Astrocyte of the cerebellum (primary cell): ENCODE results near the gene DSE.
A peak's percentile ranks its signal among the peaks of the same experiment; 100 is the strongest.

Experiments used
- DNase-seq: peaks from one replicate; pipeline ENCODE4 v3.0.0-alpha.2; 2011; ENCODE audit warnings: low read depth
- H3K4me3 ChIP-seq: 2 replicates; pipeline ENCODE4 v1.5.1; 2011; ENCODE audit warnings: mild to moderate bottlenecking, low read depth, low read length, moderate library complexity
- CTCF ChIP-seq: IDR thresholded peaks from 2 replicates; pipeline ENCODE4 v1.5.1; 2012; ENCODE audit warnings: low read length, low read depth, moderate library complexity, mild to moderate bottlenecking; ENCODE audit errors: missing control alignments
- in situ Hi-C: cut with HindIII; loops from 2 replicates; pipeline ENCODE4 v1.10.0; 2017; ENCODE audit warnings: low sequenced_read_pairs

The DSE gene

GRCh38 chr6:116369964-116370759 is 585 bp upstream of the DSE start:
- no peak for TF ChIP-seq CTCF
- H3K4me3 ChIP-seq = peak overlapping the region; percentile 85
- no peak for DNase-seq
- in situ Hi-C loops = no loop called here

- in situ Hi-C loops = no loop called here
- no peak for TF ChIP-seq CTCF
- peak; percentile 85 for DNase-seq
- H3K4me3 ChIP-seq = peak overlapping the region; percentile 85
Observed at GRCh38 chr6:116371120-116371917, 572 bp downstream of the DSE start.

- TF ChIP-seq CTCF = no peak
- no peak for DNase-seq
- in situ Hi-C loops = no loop called here
- peak overlapping the region; percentile 85 for H3K4me3 ChIP-seq
Observed at GRCh38 chr6:116371918-116372209, 1.1 kb downstream of the DSE start.

GRCh38 chr6:116373300-116373699 is 2.6 kb downstream of the DSE start:
- in situ Hi-C loops = no loop called here
- no peak overlapping the region for H3K4me3 ChIP-seq
- no peak for DNase-seq
- TF ChIP-seq CTCF = no peak

- no peak for DNase-seq
- H3K4me3 ChIP-seq = no peak overlapping the region
- in situ Hi-C loops = no loop called here
- TF ChIP-seq CTCF = no peak
Observed at GRCh38 chr6:116373940-116374339, 3.2 kb downstream of the DSE start.

- TF ChIP-seq CTCF = no peak
- no peak for DNase-seq
- in situ Hi-C loops = no loop called here
- H3K4me3 ChIP-seq = no peak overlapping the region
Observed at GRCh38 chr6:116374586-116374985, 3.8 kb downstream of the DSE start.
